HG03460 (cell line): ENCODE measurements around the gene NLRP5.

Experiments used
- ATAC-seq: cut with Tn5 transposase; IDR thresholded peaks from one replicate; pipeline ENCODE4 v1.9.1; 2021; ENCODE audit not compliant: unreplicated experiment

The NLRP5 gene

GRCh38 chr19:56071151-56071550 is 84.6 kb downstream of the NLRP5 start:
- ATAC-seq = no peak

GRCh38 chr19:56076498-56076897 is 89.9 kb downstream of the NLRP5 start:
- ATAC-seq = no peak

GRCh38 chr19:56079609-56080008 is 93.0 kb downstream of the NLRP5 start:
- no peak for ATAC-seq

GRCh38 chr19:56080669-56081401 is 94.3 kb downstream of the NLRP5 start:
- peak; percentile 77 for ATAC-seq

- ATAC-seq = no peak
Observed at GRCh38 chr19:56083668-56084067, 97.1 kb downstream of the NLRP5 start.

- no peak for ATAC-seq
Observed at GRCh38 chr19:56084835-56085536, 98.4 kb downstream of the NLRP5 start.

- no peak for ATAC-seq
Observed at GRCh38 chr19:56085571-56086275, 99.1 kb downstream of the NLRP5 start.

- ATAC-seq = no peak
Observed at GRCh38 chr19:56086671-56087430, 100.3 kb downstream of the NLRP5 start.

- no peak for ATAC-seq
Observed at GRCh38 chr19:56087647-56088496, 101.3 kb downstream of the NLRP5 start.

GRCh38 chr19:56088497-56089215 is 102.1 kb downstream of the NLRP5 start:
- ATAC-seq = no peak

- ATAC-seq = no peak
Observed at GRCh38 chr19:56089344-56089743, 102.8 kb downstream of the NLRP5 start.

- no peak for ATAC-seq
Observed at GRCh38 chr19:56091066-56091490, 104.5 kb downstream of the NLRP5 start.

GRCh38 chr19:56091751-56092546 is 105.4 kb downstream of the NLRP5 start:
- no peak for ATAC-seq

GRCh38 chr19:56092685-56093631 is 106.4 kb downstream of the NLRP5 start:
- no peak for ATAC-seq

- no peak for ATAC-seq
Observed at GRCh38 chr19:56094449-56094848, 107.9 kb downstream of the NLRP5 start.

- ATAC-seq = no peak
Observed at GRCh38 chr19:56096665-56097064, 110.1 kb downstream of the NLRP5 start.

GRCh38 chr19:56097306-56097705 is 110.7 kb downstream of the NLRP5 start:
- ATAC-seq = no peak

GRCh38 chr19:56097776-56098175 is 111.2 kb downstream of the NLRP5 start:
- no peak for ATAC-seq
